Measurements from ENCODE around the gene PVR. TPM values are rescaled to one million over a fixed set of nuclear protein-coding genes. Genes with fewer than 3 reads are reported as not detected.

PVR gene
- total and polyA plus RNA-seq, 10 of the 15 experiments (the other 5 are each of a cell fraction or from before 2014, with no cell fraction given) = 0.07 to 4.0 (median 1.9) TPM

- ChIA-PET CTCF (interaction anchor here (0.9 to 10.7 kb wide), 7 partner anchors 31 to 158 kb away, joined by 3 to 162 read pairs (median 5); partner anchors contain the start of gene NECTIN2), RAD21 (ENCODE audit: unreplicated experiment) (interaction anchor here (4.9 to 7.3 kb wide), 2 partner anchors 35 to 83 kb away, joined by 84 to 121 read pairs; no protein-coding TSS in a partner anchor), POLR2A (interaction anchor here (0.6 kb wide), 1 partner anchor 222 kb away, joined by 3 read pairs; no protein-coding TSS in a partner anchor), SMC1A (ENCODE audit: uncharacterized antibody, unreplicated experiment) (interaction anchor here (1.5 to 7.3 kb wide), 3 partner anchors 36 to 89 kb away, joined by 4 to 99 read pairs (median 72); no protein-coding TSS in a partner anchor)
- Histone ChIP-seq H3K79me2 (ENCODE audit: control insufficient read depth, insufficient read depth, low read length) (no peaks in the 10 kb centered on the region), H3K4me1 (ENCODE audit: control insufficient read depth, insufficient read depth, low read length) (peaks cover 50% of the 10 kb centered on the region), H4K20me1 (ENCODE audit: control insufficient read depth, insufficient read depth) (no peaks in the 10 kb centered on the region), H3K9me3 (replicated peaks; ENCODE audit: control insufficient read depth, insufficient read depth, low read length) (no peaks in the 10 kb centered on the region), H3K9ac (ENCODE audit: control insufficient read depth, insufficient read depth, low read length) (no peak overlapping the region), H3K4me2 (ENCODE audit: control insufficient read depth, insufficient read depth) (no peak overlapping the region), H2AFZ (ENCODE audit: control insufficient read depth, low read depth, low read length) (no peak overlapping the region), H3K27me3 (replicated peaks in 1 of 2; ENCODE audit: control insufficient read depth in 2 of 2, insufficient read depth in 2 of 2, low read length in 1 of 2) (no peaks in the 10 kb centered on the region), H3K27ac (ENCODE audit: control insufficient read depth, insufficient read depth) (no peak overlapping the region), H3K4me3 (no peak overlapping the region), H3K36me3 (ENCODE audit: control insufficient read depth in 2 of 2, insufficient read depth in 2 of 2, low read length in 1 of 2) (no peaks in the 10 kb centered on the region)
- 72% methylated on average over 7 of the region's 7 CpGs for WGBS (ENCODE audit: insufficient coverage, insufficient replicate concordance, low lambda C conversion rate, missing lambda C conversion rate)
- ATAC-seq (no peak), FAIRE-seq (no peak), DNase-seq (ENCODE audit: low read depth, low spot score) (no peak)
- in situ Hi-C loops (cut with MboI) (no loop called here), intact Hi-C loops (cut with micrococcal nuclease; ENCODE audit: unreplicated experiment) (loop anchor here (2.0 kb wide), 1 partner anchor 157 kb away; no protein-coding TSS in a partner anchor)
- BruUV-seq (replicated peaks) = no TSS peak
- no peak for TF ChIP-seq KAT2A (conservative IDR thresholded peaks at IDR 0.05; ENCODE audit: control insufficient read depth, low read depth, low read length)
- TF ChIP-seq STAT3 (IDR thresholded peaks at IDR 0.05; ENCODE audit: low read depth, low read length) = no peak
- no peak for TF ChIP-seq ZBTB33 (IDR thresholded peaks at IDR 0.05)
- no peak for TF ChIP-seq CEBPZ (IDR thresholded peaks at IDR 0.05; ENCODE audit: low read depth, low read length)
- TF ChIP-seq SPI1 (IDR thresholded peaks at IDR 0.05; ENCODE audit: borderline replicate concordance, insufficient read depth, low read depth, low read length) = peak; percentile 33; the same call in 1 of the 2 replicates
- no peak for TF ChIP-seq EED (IDR thresholded peaks at IDR 0.05; ENCODE audit: low read depth)
- no peak for TF ChIP-seq CBFB (IDR thresholded peaks at IDR 0.05; ENCODE audit: low read depth)
Measured at GRCh38 chr19:44687888-44688287, 44.2 kb downstream of the PVR start.
